ENCODE data around the gene ZNF805.

DNA sequence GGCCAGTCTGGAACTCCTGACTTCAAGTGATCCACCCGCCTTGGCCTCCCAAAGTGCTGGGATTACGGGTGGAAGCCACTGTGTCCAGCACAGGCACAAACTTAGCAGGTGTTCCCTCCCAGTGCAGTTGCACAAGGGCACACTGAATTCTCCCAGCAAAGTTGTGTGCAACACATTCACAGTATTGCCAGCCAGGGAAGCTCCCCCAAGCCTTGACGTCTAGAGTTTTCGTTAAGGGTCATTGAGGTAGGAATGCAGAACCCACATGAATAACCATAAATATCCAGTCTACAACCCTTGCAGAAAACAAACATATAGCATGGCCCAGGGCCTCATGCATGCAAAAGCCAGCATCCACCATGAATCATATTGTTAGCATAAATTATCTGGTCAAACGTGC is 12.9 kb upstream of the ZNF805 start:
- TF ChIP-seq POLR2AphosphoS5 (IDR thresholded peaks at IDR 0.05; ENCODE audit: low read depth, low read length) (no peak), REST (IDR thresholded peaks at IDR 0.05; ENCODE audit: insufficient read depth in 1 of 2, low read depth in 2 of 2, low read length in 2 of 2) (no peak), SIN3A (IDR thresholded peaks at IDR 0.05; ENCODE audit: borderline replicate concordance, insufficient read depth, low read length) (no peak)
